ENCODE data around the gene MYO3B. TPM values are rescaled to one million over a fixed set of nuclear protein-coding genes. Genes with fewer than 3 reads are reported as not detected.

Gene MYO3B
- total RNA-seq, 2 experiments from 2014 or later = 0.05 to 0.23 TPM

DNA sequence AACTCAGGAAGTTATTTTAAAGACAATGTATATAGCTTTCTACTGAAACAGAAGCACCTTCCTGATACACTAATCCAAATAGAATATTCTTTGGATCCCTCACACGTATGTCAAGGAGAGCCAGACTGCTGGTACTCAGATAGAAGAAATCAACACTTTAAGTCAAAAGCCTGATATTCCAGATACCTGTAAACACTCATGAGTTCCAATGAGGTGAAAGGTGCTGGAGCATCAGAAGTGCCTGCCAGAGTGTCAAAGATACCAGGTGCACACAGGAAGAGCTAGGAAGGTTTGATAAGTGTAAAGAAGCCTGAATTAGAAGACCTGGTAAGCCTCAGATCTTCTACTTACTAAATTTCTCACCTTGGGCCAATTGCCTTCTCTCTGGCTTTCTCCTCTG, 310.9 kb downstream of the MYO3B start:
- Mint-ChIP-seq H3K4me3 (no peak overlapping the region), H3K27me3 (ENCODE audit: low read depth) (peaks cover 31% of the 10 kb centered on the region), H3K9me3 (ENCODE audit: insufficient read depth) (no peaks in the 10 kb centered on the region), H3K36me3 (ENCODE audit: low read depth) (no peaks in the 10 kb centered on the region), H3K27ac (no peak overlapping the region), H3K4me1 (ENCODE audit: low read depth) (no peaks in the 10 kb centered on the region)
- ChIA-PET POLR2A (no interaction called here), CTCF (no interaction called here)
- ATAC-seq (no peak), DNase-seq (no peak)

DNA sequence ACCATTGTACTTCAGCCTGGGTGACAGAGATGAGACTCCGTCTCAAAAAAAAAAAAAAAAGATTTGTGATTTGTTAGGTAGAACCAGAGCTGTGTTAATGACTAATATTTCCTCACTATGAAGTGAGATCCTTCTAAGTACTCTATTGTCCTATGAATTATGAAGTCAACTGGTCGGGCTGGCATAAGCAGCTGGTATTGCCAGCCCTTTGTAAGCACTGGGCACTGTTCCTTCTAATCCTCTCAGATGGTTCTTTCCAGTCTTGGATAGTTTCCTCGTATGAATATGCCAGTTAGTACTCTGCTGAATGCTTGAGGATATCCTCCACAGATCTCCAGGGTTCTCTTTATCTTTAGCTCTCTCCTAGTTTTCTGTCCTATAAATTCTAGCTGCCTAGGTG, 314.1 kb downstream of the MYO3B start:
- Mint-ChIP-seq H3K36me3 (ENCODE audit: low read depth) (no peaks in the 10 kb centered on the region), H3K27ac (no peak overlapping the region), H3K9me3 (ENCODE audit: insufficient read depth) (no peaks in the 10 kb centered on the region), H3K27me3 (ENCODE audit: low read depth) (peaks cover 41% of the 10 kb centered on the region), H3K4me3 (no peak overlapping the region), H3K4me1 (ENCODE audit: low read depth) (no peaks in the 10 kb centered on the region)
- ChIA-PET CTCF (interaction anchor here (0.7 to 1.2 kb wide), 2 partner anchors 34 to 321 kb away, joined by 3 to 4 read pairs; no protein-coding TSS in a partner anchor), POLR2A (no interaction called here)
- no peak for ATAC-seq
- no peak for DNase-seq

DNA sequence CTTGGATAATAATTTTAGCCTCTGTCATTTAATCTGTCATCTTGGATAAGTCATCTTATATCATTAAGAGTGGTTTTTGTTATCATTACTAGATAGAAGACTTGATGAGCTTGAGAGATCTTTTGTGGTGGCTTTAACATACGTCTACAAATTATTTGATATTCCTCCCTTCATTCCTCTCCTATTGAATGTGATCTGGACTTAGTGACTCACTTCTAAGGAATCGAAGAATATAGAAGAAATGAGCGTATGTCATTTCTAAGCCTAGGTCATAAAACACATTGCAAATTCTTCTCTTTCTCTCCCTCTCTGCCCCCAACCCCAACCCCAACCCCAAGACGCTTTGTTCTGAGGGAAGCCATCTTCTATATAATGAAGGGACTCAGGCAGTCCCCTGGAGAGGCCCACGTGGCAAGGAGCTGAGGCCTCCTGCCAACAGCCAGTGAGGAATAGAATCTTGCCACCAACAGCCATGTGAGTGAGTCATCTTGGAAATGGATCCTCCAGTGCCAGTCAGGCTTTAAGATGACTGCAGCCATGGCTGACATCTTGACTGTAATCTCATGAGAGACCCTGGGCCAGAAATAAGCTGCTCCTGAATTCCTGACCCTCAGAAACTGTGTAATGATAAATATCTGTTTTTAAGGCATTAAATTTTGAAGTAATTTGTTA, 315.6 kb downstream of the MYO3B start:
- POLR2A ChIA-PET = no interaction called here
- no peak overlapping the region for H3K27ac Mint-ChIP-seq
- H3K9me3 Mint-ChIP-seq (ENCODE audit: insufficient read depth) = no peaks in the 10 kb centered on the region
- ATAC-seq (no peak), DNase-seq (no peak)
- CTCF ChIA-PET = interaction anchor here (1.5 to 2.0 kb wide), 2 partner anchors 14 to 85 kb away, joined by 4 to 7 read pairs; no protein-coding TSS in a partner anchor
- no peak overlapping the region for H3K4me3 Mint-ChIP-seq
- H3K4me1 Mint-ChIP-seq (ENCODE audit: low read depth) = no peaks in the 10 kb centered on the region
- H3K27me3 Mint-ChIP-seq (ENCODE audit: low read depth) = peaks cover 44% of the 10 kb centered on the region
- no peaks in the 10 kb centered on the region for H3K36me3 Mint-ChIP-seq (ENCODE audit: low read depth)

DNA sequence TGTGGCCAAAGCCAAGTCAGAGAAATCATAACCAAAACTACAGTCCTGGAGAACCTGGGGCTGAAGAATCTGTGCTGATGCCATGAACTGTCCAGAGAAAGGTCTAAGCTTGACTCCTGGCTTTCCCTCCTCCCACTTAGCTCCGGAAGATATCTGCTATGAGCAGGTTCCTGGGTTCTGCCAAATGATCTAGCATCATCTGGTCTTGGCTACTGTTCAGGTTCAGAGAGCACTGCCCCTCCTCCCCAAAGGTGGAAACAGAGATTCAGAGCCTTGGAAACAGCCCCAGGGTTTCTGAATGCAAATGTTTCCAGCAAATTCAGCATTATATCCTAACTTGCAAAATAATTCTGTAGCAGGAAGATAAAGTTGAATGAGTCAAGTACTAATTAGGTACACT, 317.9 kb downstream of the MYO3B start:
- Mint-ChIP-seq H3K27ac (no peak overlapping the region), H3K9me3 (ENCODE audit: insufficient read depth) (no peaks in the 10 kb centered on the region), H3K27me3 (ENCODE audit: low read depth) (peaks cover 49% of the 10 kb centered on the region), H3K4me3 (no peak overlapping the region), H3K4me1 (ENCODE audit: low read depth) (no peaks in the 10 kb centered on the region), H3K36me3 (ENCODE audit: low read depth) (no peaks in the 10 kb centered on the region)
- ATAC-seq (no peak), DNase-seq (no peak)
- ChIA-PET POLR2A (no interaction called here), CTCF (interaction anchor here (0.6 kb wide), 1 partner anchor 69 kb away, joined by 3 read pairs; no protein-coding TSS in a partner anchor)

DNA sequence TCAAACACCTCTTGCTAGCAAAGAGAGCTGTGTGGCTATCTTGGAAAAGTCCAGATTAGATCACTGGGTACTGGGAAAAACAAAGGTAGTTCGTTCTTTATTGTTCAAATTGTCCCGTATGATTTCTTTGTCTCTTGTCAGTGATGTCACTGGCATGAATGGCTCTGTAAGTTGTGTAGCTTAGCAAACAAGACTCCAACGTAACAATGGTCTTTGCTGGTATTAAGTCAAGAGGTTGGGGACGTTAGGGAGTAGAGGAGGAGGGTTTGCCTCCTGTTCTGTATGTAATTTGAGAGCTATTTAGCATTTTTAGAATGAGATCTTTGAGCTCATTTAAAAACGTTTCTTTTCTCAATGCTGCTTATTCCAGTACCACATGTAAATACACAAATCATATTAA, 320.7 kb downstream of the MYO3B start:
- peaks cover 49% of the 10 kb centered on the region for H3K27me3 Mint-ChIP-seq (ENCODE audit: low read depth)
- CTCF ChIA-PET = interaction anchor here (1.8 kb wide), 1 partner anchor 9 kb away, joined by 6 read pairs; no protein-coding TSS in a partner anchor
- no peaks in the 10 kb centered on the region for H3K36me3 Mint-ChIP-seq (ENCODE audit: low read depth)
- peaks cover 1% of the 10 kb centered on the region for H3K4me1 Mint-ChIP-seq (ENCODE audit: low read depth)
- POLR2A ChIA-PET = no interaction called here
- no peak for ATAC-seq
- no peaks in the 10 kb centered on the region for H3K9me3 Mint-ChIP-seq (ENCODE audit: insufficient read depth)
- H3K27ac Mint-ChIP-seq = no peak overlapping the region
- DNase-seq = no peak
- H3K4me3 Mint-ChIP-seq = no peak overlapping the region

DNA sequence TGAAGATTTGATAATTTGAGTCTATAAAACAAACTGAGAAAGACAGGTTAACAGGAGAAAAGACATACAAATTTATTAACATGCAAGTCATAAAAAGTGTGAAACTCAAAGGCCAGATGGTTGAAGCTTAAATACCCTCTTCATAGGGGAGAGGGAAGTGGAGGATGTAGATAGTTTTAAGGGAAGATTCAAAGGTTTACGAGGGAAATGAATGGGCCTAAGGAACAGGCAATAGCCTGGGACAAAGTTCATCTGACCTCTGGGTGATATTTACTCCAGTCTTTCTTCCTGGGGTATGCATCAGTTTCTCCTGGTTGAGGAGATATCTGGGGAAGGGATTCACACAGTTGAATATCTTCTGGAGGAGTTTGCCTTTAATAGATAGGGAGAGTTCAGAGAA, 322.2 kb downstream of the MYO3B start:
- H3K9me3 Mint-ChIP-seq (ENCODE audit: insufficient read depth) = no peaks in the 10 kb centered on the region
- H3K27ac Mint-ChIP-seq = no peak overlapping the region
- peaks cover 14% of the 10 kb centered on the region for H3K4me1 Mint-ChIP-seq (ENCODE audit: low read depth)
- no peak for DNase-seq
- CTCF ChIA-PET = no interaction called here
- POLR2A ChIA-PET = no interaction called here
- ATAC-seq = no peak
- H3K4me3 Mint-ChIP-seq = no peak overlapping the region
- H3K36me3 Mint-ChIP-seq (ENCODE audit: low read depth) = no peaks in the 10 kb centered on the region
- peaks cover 39% of the 10 kb centered on the region for H3K27me3 Mint-ChIP-seq (ENCODE audit: low read depth)

DNA sequence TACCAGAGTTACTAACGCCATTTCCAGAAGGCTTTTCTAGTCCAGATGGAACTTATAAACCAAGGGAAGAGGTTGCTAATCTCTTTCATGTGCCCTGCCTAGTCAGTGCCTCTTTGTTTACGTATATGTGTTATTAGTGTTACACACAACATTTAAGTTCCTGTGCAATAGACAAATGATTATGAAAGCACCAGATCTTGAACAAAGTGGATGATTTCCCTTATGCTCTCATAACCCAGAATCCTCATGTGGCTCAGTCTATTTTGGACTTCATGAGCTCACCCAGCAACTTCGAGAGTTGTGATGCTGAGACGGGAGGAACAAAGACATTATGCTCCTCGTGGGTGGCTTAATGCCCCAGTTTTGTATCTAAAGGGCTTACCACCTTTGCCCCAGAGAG, 322.8 kb downstream of the MYO3B start:
- H3K27ac Mint-ChIP-seq = no peak overlapping the region
- CTCF ChIA-PET = no interaction called here
- no peaks in the 10 kb centered on the region for H3K9me3 Mint-ChIP-seq (ENCODE audit: insufficient read depth)
- no peaks in the 10 kb centered on the region for H3K36me3 Mint-ChIP-seq (ENCODE audit: low read depth)
- H3K4me1 Mint-ChIP-seq (ENCODE audit: low read depth) = peaks cover 18% of the 10 kb centered on the region
- DNase-seq (no peak), ATAC-seq (no peak)
- POLR2A ChIA-PET = no interaction called here
- H3K27me3 Mint-ChIP-seq (ENCODE audit: low read depth) = peaks cover 37% of the 10 kb centered on the region
- H3K4me3 Mint-ChIP-seq = no peak overlapping the region

DNA sequence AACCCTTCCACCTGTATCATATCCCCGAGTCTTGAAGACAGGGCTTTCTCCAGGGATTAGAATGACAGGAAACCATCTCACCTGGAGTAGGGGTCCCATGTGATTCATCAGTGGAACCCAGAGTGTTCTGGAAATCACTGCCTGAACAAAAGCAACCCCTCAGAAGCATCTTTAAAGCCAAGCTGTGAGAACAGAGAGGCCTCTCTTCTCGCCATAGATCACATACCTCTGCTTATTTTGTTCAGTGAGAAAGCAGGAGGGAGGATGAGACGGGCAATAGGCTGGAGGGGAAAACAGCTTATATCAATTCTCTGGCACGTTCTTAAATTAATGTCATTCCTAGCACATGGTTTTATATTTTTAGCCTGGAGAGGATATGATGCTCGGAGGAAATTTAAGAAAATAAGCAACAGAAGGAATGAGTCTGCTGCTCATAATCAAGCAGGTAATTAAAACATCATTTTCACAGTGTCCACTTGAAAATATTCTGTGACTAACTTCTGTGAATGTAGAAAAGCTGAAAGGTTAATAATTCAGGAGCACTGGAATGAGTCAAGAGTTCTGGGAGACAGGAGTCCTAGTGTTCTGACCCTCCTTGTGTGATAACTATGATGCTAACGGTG, 323.6 kb downstream of the MYO3B start:
- CTCF ChIA-PET = no interaction called here
- POLR2A ChIA-PET = no interaction called here
- Mint-ChIP-seq H3K4me3 (no peak overlapping the region), H3K27me3 (ENCODE audit: low read depth) (peaks cover 34% of the 10 kb centered on the region), H3K9me3 (ENCODE audit: insufficient read depth) (no peaks in the 10 kb centered on the region), H3K27ac (no peak overlapping the region), H3K36me3 (ENCODE audit: low read depth) (no peaks in the 10 kb centered on the region), H3K4me1 (ENCODE audit: low read depth) (peaks cover 26% of the 10 kb centered on the region)
- DNase-seq = no peak
- no peak for ATAC-seq

DNA sequence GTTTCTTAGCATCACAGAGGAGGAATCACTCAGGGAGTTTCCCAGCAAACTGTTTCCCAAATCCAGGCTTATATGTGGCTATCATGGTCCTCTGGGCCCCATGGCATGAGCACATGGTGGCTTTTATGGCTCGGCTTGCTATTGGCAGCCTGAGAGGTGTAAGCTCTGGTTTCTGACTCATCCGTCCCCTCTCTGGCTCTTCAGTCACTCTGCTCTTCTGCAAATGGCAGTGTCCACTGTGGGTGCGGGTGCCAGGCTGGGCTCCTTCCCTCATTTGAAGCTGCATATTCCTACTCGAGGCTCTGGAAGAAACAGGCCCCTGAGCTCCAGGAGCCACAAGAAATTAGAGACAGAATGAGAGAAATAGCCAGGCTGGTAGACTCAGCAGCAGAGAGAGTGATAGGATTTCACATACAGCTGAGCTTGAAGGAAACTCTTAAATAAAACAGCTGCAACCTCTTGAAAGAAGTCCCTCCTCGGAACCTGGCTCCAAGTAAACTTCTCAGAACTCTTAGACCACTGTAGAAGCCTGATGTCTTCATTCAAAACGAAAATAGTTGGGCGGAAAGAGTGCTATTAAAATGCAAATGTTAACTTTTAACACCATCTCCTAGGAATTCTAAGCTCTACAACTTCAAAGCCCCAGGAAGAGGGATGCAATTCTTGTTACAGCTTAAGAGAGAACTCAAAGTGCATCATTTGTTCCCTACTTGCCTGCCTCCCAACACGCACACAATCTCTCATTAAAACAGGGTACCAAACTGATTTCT, 324.6 kb downstream of the MYO3B start:
- H3K36me3 Mint-ChIP-seq (ENCODE audit: low read depth) = no peaks in the 10 kb centered on the region
- peaks cover 37% of the 10 kb centered on the region for H3K27me3 Mint-ChIP-seq (ENCODE audit: low read depth)
- no peak for DNase-seq
- no peak overlapping the region for H3K4me3 Mint-ChIP-seq
- CTCF ChIA-PET = no interaction called here
- no peak overlapping the region for H3K27ac Mint-ChIP-seq
- no peaks in the 10 kb centered on the region for H3K9me3 Mint-ChIP-seq (ENCODE audit: insufficient read depth)
- ATAC-seq = no peak
- POLR2A ChIA-PET = interaction anchor here (0.6 kb wide), 1 partner anchor 410 kb away, joined by 4 read pairs; no protein-coding TSS in a partner anchor
- H3K4me1 Mint-ChIP-seq (ENCODE audit: low read depth) = peaks cover 36% of the 10 kb centered on the region

DNA sequence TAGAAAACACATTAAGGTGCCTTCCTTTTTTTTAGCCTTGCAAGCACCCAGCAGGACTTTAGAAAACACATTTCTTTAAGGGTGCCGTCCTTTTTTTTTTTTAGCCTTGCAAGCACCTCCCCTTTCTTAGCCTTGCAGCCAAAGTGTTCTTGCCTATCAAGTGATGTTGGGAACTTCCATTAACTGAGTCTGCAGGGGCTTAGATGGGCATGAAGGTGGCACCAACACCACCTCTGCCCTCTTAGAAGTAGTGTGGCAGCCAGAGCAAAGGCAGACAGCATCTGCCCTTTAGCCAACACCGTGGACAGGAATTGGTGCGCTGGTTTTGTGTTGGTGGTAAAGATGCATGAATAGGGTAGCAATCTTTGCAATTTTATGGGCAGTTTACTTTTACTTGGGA, 325.6 kb downstream of the MYO3B start:
- no peak for DNase-seq
- POLR2A ChIA-PET = no interaction called here
- H3K9me3 Mint-ChIP-seq (ENCODE audit: insufficient read depth) = no peaks in the 10 kb centered on the region
- H3K27me3 Mint-ChIP-seq (ENCODE audit: low read depth) = peaks cover 35% of the 10 kb centered on the region
- no peak overlapping the region for H3K4me3 Mint-ChIP-seq
- no peak overlapping the region for H3K27ac Mint-ChIP-seq
- CTCF ChIA-PET = no interaction called here
- H3K4me1 Mint-ChIP-seq (ENCODE audit: low read depth) = peaks cover 46% of the 10 kb centered on the region
- no peak for ATAC-seq
- H3K36me3 Mint-ChIP-seq (ENCODE audit: low read depth) = no peaks in the 10 kb centered on the region

DNA sequence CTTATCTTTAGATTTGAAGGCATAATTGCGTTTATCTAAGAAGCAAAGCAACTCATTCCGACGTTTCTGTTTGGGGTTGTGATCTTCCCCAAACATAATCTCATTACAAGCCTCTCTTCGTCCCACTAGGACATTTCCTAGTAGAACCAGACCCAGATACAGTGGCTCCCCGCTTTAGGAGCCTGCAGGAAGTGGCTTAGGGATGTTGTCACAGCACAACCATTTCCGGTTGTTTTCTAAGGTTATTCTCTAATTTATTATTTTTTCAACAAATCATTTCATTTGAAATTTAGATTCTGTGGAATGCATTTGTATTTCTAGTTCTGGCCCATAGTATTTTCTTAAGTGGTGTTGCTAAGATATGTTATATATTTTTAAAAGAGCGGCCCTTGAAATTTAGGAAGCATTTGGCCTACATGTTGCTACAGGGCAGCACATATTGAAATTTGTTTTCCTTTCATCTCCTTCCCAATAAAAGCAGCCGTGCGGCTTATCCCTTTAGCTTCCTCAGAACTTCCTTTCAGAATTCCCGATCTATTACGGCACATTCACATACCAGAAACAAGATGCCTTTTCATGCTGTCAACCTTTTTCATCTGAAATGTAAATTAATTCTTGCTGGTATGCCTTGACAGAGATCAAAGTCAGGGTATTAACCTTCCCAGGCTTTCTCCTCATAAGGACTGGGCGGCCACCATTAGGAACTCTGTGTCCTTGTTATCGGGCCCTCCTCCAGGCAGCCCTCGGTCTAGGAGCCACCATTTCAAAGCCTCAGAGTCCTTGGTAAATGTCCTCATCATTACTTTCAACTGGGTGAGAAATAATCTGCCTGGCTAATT, 326.2 kb downstream of the MYO3B start:
- peaks cover 30% of the 10 kb centered on the region for H3K27me3 Mint-ChIP-seq (ENCODE audit: low read depth)
- H3K9me3 Mint-ChIP-seq (ENCODE audit: insufficient read depth) = no peaks in the 10 kb centered on the region
- CTCF ChIA-PET = no interaction called here
- H3K36me3 Mint-ChIP-seq (ENCODE audit: low read depth) = no peaks in the 10 kb centered on the region
- no peak for DNase-seq
- H3K4me3 Mint-ChIP-seq = no peak overlapping the region
- POLR2A ChIA-PET = no interaction called here
- peaks cover 50% of the 10 kb centered on the region for H3K4me1 Mint-ChIP-seq (ENCODE audit: low read depth)
- no peak overlapping the region for H3K27ac Mint-ChIP-seq
- no peak for ATAC-seq

DNA sequence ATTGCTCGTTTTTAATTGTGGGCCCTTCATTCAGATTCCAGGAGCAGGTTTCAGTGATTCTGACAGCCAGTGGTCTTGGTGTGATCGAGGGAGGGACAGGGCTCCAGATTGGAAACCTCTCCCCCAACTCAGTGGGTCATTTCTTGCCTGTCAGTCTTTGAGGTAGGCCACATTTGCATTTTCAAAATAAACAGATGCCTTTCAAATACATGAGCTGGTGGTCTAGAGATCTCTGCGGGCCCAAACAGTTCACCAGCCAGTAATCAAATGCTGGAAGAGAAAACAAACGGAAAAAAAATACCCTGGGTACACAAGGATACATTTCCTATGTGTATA, 326.8 kb downstream of the MYO3B start:
- H3K27me3 Mint-ChIP-seq (ENCODE audit: low read depth) = peaks cover 33% of the 10 kb centered on the region
- CTCF ChIA-PET = no interaction called here
- ATAC-seq = no peak
- POLR2A ChIA-PET = no interaction called here
- no peak for DNase-seq
- no peak overlapping the region for H3K27ac Mint-ChIP-seq
- peaks cover 54% of the 10 kb centered on the region for H3K4me1 Mint-ChIP-seq (ENCODE audit: low read depth)
- no peaks in the 10 kb centered on the region for H3K9me3 Mint-ChIP-seq (ENCODE audit: insufficient read depth)
- no peak overlapping the region for H3K4me3 Mint-ChIP-seq
- no peaks in the 10 kb centered on the region for H3K36me3 Mint-ChIP-seq (ENCODE audit: low read depth)

All from activated CD8-positive, alpha-beta T cell treated with anti-CD3 and anti-CD28 coated beads, Interleukin-2, amount 10 ng/mL, durations not matched to agents 7 days and 5 days (primary cell).